ENCODE data around the gene GBA2. TPM values are rescaled to one million over a fixed set of nuclear protein-coding genes. Genes with fewer than 3 reads are reported as not detected.

The GBA2 gene
- total RNA-seq, 1 donor from 2014 or later = 121 TPM

DNA sequence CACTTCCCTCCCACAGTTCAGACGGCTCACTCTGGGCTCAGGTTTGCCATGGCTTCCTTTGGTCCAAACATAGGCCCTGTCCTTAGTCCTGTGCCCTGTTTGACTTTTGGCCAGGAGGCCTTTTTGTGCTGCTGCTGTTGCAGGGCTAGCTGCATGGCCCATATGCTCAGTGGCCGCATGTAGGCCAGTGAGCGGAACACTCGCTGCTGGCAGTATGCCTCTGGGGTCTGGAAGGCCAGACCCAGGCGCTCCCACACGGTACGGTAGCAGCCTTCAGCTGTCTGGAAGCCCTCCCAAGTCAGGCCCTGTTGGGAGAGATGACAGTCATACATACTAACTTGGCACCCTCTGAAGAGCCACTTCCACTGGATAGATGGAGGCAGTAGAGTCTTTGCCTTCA is 11.9 kb downstream of the GBA2 start:
- no peak for DNase-seq

DNA sequence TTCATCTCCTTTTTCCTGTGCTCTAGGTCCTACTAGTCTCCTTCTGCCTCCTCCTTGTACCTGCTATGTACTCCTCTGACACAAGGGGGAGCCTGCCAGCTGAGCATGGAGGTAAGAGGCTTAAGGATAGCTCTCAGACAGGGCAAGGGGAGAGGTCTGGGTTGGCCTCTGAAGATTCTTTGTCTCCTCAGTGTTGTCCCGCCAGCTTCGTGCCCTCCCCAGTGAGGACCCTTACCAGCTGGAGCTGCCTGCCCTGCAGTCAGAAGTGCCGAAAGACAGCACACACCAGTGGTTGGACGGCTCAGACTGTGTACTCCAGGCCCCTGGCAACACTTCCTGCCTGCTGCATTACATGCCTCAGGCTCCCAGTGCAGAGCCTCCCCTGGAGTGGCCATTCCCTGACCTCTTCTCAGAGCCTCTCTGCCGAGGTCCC is 12.8 kb downstream of the GBA2 start:
- DNase-seq = peak; percentile 92

DNA sequence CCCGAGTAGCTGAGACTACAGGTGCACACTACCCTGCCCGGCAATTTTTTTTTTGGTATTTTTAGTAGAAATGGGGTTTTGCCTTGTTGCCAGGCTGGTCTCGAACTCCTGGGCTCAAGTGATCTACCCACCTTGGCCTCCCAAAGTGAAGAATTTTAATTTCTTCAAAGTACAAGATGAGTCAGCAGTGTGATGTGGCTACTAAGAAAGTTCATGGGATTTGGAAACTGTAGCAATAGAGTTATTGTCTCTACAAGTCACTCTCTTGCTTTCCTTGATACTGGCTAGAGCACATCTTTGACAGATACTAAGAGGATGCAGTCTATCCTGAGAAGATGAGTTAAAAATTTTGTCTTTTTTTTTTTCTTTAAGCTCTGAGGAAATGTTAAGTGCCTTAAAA is 14.9 kb downstream of the GBA2 start:
- DNase-seq = no peak

DNA sequence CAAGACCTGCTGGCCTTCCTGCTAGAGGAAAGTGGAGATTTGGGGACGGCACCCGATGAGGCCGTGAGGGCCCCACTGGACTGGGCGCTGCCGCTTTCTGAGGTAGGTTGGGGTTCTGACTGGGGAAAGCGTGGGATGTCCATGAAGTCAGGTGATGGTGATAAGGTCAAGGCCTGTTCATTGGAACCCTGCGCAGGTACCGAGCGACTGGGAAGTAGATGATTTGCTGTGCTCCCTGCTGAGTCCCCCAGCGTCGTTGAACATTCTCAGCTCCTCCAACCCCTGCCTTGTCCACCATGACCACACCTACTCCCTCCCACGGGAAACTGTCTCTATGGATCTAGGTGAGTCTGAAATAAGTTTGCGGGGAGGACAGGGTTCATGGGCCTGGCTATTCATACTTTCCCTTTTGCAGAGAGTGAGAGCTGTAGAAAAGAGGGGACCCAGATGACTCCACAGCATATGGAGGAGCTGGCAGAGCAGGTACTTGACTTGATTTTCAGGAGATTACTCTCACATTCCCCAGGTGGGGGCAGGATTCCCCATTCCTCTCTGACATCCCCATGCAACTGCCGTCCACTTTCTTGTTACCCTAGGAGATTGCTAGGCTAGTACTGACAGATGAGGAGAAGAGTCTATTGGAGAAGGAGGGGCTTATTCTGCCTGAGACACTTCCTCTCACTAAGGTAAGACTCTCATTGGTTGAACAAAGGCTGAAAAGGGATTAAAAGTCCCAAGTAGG is 16.1 kb downstream of the GBA2 start:
- DNase-seq = peak; percentile 80

DNA sequence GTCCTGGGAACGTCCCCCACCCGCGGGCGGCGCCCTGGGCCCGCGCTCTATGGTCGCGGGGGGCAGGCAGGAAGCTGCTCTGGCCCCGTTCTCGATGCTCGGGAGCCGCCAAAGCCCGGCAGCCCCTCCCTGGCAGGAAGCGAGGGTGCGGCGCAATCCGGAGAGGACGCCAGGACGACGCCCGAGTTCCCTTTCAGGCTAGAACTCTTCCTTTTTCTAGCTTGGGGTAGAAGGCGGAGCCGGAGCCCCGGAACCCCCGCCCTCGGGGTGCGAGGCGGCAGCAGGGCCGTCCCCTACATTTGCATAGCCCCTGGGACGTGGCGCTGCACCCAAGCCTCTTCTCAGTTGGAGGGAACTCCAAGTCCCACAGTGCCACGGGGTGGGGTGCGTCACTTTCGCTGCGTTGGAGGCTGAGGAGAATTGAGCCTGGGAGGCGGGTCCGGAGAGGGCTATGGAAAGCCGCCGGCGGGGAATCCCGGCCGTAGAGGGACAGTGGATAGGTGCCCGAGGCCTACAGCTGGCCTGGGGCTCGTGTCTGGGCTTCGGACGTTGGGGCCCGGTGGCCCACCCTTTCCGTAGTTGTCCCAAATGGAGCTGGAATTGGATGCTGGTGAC is 16.7 kb downstream of the GBA2 start, which contains the start of the genes CREB3 and TLN1:
TSS of gene CREB3 (plus strand) at position 482 of the 615 bp plus-strand sequence. CDS start at position 589, 107 bp downstream.
TSS of gene TLN1 (minus strand) at position 11 of the 615 bp plus-strand sequence. CDS start 6,501 bp downstream, outside the sequence.
- DNase-seq = peak; percentile 98

DNA sequence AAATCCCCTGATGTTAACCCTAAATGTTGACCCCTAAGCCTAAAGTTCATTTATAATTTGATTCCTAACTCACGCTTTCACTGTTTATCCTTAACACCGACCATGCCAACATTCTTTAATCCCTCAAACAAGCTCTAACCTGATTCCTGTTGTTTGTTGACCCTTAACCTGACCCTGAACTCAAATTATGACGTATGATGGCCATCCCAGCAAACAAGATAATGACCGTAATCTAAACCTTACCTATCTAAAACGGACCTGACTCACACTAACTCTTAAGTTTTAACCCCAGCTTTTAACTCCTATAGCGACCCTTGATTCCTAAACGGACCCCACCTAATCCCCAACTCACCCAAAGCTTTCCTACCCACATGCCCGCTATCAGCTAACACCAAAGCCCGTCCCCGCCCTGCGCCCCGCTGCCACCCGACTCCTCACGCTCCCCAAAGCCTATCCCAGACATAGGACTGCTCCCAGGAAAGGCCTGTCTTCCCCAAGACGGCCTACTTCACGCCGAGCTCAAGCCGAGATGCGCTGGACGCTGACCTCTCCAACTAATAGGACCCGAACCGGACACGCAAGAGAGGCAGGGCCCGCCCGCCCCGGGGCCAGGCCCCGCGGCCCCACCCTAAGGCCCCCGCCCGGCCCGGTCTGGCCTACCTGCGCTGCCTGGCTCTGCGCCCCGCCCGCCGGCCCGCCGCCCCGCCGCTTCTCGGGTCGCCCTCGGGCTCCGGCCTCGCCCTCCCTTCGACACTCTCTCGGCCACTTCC is 17.4 kb downstream of the GBA2 start:
- no peak for DNase-seq

DNA sequence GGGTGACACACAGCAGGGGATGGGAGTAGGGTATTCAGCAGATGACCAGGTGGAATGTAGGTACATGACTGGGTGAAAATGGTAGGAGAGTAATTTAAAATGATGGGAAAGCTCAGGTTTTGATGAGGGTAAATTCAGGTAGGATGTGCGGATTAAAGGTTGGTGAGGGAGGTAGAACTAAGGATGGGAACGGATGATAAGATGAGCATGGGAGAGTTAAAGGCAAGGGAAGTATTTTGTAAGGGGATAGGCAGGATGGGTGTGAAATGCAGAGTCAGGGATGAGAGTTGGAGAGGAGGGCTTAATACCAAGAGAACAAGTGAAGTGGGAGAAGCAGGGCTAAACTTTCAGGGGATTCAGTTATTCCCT is 18.6 kb downstream of the GBA2 start:
- no peak for DNase-seq

DNA sequence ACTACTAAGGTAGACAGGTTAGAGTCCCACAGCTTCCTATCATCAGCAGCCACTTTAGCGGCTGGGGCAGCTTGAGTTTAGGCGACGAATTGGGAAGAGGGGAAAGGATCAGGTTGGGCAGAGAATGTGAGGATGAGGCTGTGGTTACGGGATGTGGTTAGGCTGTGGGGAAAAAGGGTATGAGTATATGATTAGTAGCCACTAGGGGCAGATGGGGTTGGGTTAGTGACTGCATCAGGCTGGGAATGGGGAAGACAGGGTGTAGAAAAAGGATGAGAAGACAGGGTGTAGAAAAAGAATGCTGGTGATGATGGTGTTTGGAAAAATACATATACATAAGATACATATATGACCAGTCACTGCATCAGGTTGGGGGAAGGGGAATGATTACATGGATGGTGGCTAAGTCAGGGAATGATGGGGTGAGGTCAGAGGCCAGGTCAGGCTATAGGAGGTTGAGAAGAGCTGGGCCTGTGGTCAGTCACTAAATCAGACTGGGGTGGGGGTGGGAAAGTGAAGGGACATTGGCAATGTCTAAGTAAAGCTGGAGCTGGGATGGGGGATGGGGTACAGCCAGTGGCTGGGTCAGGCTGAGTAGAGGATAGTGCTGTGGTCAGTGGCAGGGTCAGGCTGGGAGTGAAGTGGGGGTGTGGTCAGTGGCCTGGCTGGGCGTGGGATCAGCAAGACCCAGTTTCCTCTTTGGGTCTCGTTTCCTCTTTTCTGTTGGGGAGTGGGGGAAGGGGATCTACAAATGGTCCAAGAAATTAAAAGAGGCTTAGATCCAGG is 19.1 kb downstream of the GBA2 start:
- DNase-seq = peak; percentile 70

DNA sequence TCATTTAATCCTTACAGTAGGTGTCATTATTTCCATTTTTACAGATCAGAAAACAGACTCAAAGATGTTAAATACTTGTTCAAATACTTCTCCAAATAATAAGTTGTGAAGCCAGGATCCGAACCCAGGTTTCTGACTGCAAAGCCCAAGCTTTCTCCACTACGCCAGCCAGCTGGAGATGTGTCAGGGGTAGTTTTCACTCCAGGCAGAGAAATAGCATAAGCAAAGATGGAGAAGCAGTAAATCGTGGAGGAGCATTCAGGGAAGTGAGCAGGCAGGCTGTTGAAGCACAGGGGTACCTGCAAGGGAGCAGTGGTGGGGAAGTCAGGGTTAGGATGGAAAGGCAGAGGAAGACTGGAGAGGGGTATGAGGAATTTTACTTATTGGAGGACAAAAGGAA is 19.9 kb downstream of the GBA2 start:
- DNase-seq = no peak

DNA sequence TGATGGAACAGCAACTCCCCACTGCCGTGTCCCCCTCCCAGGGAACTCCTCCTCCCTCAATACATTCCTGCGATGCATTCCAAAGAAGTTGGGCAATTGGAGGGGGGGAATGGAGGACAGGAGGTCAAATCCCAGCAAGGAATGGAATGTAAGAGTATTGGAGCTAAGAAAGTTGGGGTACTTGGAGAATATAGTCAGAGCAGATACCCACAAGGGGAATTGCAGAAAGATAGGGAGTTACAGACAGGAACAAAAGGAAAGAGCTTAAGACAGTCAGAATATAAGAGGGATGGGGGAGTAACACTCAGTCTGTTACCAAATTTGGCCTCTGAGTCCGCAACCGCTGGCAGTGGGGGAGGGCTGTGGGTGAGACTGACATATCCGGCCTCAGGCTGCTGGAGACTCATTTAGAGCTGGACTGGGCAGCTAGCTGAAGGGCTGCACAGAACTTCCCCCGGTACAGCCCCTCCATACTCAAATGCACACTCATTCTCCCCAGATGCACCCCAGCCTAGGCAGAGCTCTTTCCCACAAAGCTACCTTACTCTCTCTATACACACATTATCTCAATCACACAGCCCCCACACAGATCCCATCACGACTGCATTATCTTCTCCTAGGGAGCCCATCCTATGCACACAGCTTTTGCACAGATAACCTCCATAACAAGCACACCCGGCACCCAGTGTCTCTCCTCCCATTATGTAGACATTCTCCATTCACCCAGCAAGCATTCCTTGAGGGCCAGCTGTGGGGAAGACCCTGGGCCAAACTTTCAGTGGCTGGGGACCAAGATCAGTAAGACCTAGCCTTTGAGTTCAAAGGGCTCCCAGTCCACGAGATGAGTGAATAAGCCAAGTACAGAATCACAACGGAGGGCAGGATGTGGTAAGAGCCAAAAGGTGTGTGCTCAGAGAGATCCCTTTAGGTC is 20.7 kb downstream of the GBA2 start:
- peak; percentile 78 for DNase-seq

DNA sequence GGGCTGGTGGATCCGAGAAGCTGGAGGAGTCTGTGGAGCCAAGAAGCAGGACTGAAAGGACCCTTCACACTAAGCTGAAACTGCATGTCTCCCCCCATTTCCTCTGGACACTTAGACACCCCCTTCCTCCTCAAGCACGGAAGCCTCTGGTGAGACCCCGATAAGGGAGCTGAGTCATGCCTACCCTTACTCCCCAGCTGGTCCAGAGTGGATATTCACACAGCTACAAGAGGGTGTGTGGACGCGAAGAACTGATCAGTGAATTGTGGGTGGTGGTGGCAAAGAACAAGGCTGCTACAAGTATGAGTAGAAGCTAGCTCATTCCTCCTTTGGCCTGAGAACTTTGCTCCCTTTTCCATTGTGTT is 21.4 kb downstream of the GBA2 start:
- DNase-seq = no peak

DNA sequence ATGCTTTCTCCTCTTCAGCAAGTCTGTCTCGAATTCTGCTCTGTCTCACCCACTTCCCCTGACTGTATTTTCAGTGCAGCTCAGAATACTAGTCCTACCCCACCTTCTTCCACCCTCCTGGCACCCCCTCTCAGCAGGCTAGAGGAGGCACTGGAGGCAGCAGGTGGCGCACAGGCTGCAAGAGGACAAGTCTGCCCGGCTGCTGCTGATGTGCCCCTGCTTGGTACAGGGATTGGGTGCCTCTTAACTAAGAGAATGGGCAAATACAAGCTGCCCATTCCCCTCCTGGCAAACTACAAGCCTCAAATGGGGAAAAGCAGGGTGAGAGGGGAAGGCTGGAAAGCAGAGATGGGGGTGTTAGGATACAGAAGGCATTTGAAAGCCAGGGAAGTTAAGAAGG is 22.1 kb downstream of the GBA2 start:
- peak; percentile 72 for DNase-seq

DNA sequence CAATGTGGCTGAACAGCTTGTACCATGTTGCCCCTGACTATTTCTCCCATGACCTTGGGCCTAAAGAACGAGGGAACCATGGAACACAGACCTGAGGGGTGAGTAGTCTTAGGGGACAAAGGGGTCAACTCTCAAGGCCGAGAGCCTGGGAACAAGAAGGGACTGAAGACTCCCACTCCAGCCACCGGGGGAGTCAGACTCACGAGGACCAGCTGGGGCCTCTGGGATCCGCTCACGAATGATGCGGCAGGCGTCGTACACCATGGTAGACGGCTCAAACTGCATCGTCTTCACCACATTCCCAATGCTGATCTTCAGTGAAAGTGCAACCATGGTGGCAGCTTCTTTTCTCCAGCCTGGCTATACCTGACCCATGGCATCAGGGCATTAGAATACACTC is 23.7 kb downstream of the GBA2 start:
- DNase-seq = no peak

DNA sequence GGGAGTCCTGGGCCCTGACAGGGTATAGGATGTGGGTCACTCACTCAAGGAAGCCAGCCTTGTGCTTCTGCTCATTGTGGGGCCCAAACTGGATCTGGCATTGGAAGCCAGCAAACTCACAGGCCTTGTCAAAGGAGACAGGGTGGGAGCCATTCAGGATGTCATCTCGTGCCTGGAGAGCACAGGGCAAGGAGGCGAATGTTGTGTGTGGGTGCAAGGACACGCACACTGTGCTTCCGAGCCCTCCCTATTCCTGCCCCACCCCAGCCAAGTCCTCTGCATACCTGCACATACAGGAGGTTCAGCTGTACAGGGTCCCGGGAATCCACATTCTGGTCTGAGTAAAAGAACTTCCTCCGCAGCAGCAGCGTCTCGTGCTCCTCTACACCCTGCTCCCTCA is 25.1 kb downstream of the GBA2 start:
- no peak for DNase-seq

DNA sequence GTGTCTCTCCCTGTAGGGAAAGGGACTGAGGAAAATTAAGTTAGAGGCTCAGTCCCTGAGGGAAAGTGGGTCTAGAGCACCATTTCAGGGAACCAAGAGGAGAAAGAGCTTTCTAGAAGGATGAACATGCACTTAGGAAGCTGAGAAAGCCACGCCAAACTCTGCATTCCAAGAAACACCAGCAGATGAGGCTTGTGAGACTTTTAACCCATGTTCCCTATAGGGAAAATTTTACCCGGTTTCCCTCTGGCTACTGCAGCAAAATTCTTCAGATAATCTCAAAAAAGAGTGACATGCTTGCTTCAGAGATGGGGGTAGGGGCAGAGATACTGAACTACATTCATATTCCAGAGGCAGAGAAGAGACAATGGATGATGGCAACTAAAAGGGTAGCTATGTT is 25.6 kb downstream of the GBA2 start:
- no peak for DNase-seq

DNA sequence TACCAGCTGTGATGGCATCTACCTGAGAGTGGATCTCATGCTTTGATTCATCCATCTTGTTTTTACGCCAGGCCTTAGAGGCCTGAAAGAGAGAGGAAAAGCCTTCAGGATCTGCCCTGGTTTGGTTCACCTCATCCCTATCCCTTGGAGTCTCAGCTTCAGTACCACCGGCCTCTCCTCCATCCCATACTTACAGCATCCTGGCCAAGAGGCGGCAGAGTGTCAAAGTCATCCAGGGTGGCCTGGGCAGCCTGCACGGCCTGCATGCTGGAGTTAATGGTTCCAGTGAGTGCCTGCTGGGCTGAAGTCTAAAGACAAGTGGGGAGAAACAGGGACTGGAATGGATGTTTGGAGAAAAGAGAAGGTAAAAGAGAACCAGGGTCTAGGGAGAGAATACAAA is 29.5 kb downstream of the GBA2 start:
- DNase-seq = no peak

DNA sequence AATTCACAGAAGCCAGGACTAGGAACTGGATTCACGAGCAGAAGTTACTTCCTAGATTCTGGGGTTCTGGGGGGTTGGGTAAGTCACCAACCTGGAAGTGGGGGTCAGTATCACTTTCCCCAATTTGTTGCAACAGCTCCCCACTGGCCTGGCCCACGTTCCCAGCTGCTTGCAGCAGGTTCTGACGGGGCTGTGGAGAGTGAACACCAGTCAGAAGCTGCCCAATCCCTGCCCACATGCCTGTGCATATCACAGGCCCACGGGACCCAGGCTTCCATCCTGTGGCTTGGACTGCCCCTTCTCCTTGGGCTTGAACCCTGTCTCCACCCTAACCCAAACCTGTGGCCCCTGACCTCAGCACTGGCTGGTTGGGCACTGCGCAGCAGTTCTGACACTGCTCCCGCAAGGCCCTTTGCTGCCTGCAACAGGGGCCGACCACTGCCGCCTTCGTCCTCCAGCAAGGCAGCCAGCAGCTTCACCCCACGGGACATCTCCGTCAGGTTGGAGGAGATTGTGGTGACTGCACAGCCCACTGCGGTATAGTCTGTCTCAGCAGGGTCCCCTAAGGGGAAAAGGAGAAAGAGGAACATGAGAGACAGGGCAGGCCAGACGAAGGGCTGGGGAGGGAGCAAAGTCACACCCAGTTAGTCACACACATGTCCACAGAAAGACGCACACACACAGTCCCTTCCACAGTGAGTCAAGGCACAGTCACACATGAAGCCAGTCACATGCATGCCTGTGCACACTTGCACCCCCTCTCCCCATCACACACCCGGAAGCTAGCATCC is 30.1 kb downstream of the GBA2 start:
- no peak for DNase-seq

DNA sequence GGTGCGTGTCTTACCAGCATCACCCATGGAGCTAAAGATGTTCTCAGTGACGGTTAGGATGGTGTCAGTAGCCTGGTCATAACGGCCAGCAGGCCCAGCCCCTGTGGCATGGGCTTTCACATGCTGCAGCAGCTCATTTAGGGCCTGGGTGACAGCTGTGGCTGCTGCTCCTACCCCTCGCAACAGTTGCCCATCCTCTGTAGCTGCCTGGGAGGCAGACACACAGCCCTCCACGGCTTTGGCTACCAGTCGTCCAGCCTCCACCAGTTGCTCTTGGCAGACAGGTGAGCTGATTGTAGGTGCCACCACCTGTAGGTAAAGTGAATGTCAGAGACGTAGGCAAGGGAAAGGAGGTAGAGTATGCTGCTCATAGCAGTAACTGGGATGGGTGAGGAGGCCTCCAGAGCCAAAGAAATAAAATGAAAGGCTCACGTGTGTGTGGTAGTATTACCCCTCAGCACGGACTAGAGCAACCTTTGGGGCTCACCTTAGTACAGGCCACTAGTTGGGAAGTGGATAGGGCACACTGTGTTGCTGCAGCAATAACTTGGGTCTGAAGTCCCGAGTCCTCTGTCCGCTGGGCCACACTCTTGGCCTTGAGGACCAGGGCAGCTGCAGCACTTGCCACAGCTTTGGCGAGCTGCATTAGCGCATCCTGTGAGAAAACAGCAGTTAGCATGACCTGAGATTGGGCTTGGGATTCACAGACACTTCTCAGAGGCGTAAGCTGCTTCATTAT is 31.7 kb downstream of the GBA2 start:
- no peak for DNase-seq

DNA sequence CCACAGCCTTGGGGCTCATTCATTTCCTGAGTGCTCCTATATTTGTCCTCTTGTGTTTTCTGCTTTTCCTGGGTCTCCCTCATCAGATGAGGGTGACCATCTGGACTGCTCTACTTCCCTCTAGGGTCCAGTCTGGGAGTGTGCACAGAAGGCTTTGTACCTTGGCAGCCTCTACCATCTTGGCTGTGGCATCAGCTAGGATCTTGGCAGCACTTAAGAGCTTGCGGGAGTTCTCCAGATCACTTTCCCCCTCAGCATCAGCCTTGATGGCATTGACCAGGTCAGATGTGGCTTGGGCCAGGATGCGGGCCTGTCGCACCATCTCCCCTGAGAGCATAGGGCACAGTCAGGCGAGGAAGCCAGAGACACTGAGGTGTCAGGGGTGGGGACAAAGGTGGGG is 32.8 kb downstream of the GBA2 start:
- DNase-seq = no peak

Data from dermis blood vessel endothelial cell (primary cell).